Measurements from ENCODE around the gene SH2D1B. TPM values are rescaled to one million over a fixed set of nuclear protein-coding genes. Genes with fewer than 3 reads are reported as not detected.

The SH2D1B gene
- total RNA-seq, 1 donor from 2014 or later: not detected

DNA sequence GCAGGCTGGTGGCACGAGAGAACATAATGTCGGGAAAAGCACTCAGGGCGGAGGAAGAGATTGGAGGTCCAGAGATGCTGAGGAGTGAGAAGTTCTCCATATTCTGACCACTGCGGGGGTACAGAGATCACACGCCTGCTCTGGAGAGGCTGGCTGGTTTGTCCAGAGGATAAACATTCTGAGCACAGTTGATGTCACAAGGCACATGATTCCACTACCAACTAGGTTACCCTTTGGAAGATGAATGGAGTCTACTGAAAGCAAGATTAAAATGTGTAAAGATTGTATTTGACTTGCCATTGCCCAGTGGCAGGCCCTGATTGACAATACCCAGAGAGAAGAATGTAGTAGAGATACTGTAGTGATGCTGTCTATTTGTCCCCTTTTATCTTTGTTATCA, 35.2 kb downstream of the SH2D1B start, which contains the start of gene SPATA46:
Gene SPATA46 (minus strand): TSS at position 164 of the 400 bp plus-strand sequence. CDS start 64 bp downstream, at position 100.
- Mint-ChIP-seq H3K4me1 (ENCODE audit: unreplicated experiment) (peaks cover 9% of the 10 kb centered on the region), H3K36me3 (ENCODE audit: unreplicated experiment) (no peaks in the 10 kb centered on the region), H3K27ac (ENCODE audit: unreplicated experiment) (no peak within 1 kb of the TSS), H3K4me3 (ENCODE audit: unreplicated experiment) (no peak within 1 kb of the TSS), H3K27me3 (ENCODE audit: unreplicated experiment) (no peaks in the 10 kb centered on the region), H3K9me3 (ENCODE audit: unreplicated experiment) (no peaks in the 10 kb centered on the region)
- TF ChIP-seq, protein P1, sequence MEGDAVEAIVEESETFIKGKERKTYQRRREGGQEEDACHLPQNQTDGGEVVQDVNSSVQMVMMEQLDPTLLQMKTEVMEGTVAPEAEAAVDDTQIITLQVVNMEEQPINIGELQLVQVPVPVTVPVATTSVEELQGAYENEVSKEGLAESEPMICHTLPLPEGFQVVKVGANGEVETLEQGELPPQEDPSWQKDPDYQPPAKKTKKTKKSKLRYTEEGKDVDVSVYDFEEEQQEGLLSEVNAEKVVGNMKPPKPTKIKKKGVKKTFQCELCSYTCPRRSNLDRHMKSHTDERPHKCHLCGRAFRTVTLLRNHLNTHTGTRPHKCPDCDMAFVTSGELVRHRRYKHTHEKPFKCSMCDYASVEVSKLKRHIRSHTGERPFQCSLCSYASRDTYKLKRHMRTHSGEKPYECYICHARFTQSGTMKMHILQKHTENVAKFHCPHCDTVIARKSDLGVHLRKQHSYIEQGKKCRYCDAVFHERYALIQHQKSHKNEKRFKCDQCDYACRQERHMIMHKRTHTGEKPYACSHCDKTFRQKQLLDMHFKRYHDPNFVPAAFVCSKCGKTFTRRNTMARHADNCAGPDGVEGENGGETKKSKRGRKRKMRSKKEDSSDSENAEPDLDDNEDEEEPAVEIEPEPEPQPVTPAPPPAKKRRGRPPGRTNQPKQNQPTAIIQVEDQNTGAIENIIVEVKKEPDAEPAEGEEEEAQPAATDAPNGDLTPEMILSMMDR (IDR thresholded peaks at IDR 0.05): no peak
- no peak for DNase-seq (ENCODE audit: extremely low spot score, unreplicated experiment)

DNA sequence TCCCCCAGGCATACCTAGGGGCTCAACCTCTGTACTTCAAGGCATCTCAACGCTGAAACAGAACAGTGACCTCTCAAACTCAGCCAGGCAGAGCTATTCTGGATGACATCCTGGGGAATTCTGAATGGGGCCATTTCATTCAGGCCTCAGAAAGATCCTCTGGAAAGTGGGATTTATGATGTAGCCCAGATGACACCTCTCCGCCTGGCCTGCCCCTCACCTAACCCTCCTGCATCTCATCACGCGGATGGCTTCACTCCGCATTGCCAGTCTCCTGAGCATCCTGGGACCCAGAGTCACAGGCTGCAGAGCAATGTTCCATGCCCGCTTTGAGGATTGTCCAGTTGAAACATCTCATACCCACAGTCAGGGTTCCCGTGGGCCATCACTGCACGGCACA, 36.5 kb downstream of the SH2D1B start:
- H3K9me3 Mint-ChIP-seq (ENCODE audit: unreplicated experiment): no peaks in the 10 kb centered on the region
- TF ChIP-seq, protein P1 (IDR thresholded peaks at IDR 0.05): no peak
- no peaks in the 10 kb centered on the region for H3K27me3 Mint-ChIP-seq (ENCODE audit: unreplicated experiment)
- H3K27ac Mint-ChIP-seq (ENCODE audit: unreplicated experiment): no peak overlapping the region
- H3K4me1 Mint-ChIP-seq (ENCODE audit: unreplicated experiment): peaks cover 9% of the 10 kb centered on the region
- no peak for DNase-seq (ENCODE audit: extremely low spot score, unreplicated experiment)
- no peaks in the 10 kb centered on the region for H3K36me3 Mint-ChIP-seq (ENCODE audit: unreplicated experiment)
- no peak overlapping the region for H3K4me3 Mint-ChIP-seq (ENCODE audit: unreplicated experiment)

DNA sequence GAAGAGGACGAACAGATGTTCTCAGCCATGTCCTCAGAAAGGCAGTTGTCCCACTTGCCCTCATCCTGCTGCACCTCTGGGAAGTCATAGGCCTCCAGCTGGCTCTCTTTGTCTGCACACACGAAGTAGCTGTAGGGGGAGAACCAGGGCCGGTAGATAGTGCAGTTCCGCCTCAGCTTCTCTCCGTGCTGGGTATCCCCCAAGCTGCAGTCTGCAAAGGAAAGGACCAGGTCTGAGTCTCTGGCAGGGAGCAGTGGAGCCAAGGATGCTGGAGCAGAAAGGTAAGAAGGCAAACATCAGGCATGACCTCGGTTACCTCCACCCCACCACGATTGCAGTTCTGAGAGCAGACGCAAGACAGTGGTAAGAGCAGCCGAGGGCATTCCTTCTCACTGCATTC, 37.5 kb downstream of the SH2D1B start:
- no peak overlapping the region for H3K27ac Mint-ChIP-seq (ENCODE audit: unreplicated experiment)
- H3K4me1 Mint-ChIP-seq (ENCODE audit: unreplicated experiment): peaks cover 9% of the 10 kb centered on the region

DNA sequence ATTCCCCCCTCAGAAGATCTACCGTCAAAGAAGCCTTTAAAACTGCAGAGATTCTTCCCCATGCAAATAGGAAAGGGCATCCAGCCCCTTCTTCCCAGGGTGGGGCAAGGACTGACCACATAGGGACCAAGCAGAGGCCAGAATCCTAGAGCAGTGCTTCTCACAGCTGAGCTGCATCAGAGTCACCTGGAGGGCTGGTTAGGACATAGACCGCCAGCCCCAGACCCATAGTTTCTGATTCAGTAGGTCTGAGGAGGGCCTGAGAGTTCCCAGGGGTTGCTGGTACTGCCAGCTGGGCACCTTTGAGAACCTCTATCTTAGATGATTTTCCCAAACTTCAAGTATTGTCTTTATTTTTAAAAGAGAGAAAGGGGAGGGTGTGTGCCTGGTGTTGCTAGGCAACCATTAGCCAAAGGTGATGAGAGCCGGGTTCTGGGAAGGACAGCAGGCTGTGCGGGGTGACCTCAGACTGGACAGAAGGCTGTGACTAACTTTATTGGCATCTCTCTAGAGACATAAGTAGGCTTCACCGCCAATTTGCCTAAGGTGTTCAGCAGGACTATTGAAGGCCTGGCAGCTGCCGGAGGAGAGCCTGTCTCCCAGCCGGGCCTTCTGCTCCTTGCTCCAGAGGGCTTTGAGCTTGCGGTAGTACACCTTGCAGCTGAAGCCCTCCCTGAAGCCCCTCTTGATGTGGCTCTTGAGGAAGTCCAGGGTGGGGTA, 38.2 kb downstream of the SH2D1B start:
- H3K27me3 Mint-ChIP-seq (ENCODE audit: unreplicated experiment): no peaks in the 10 kb centered on the region
- TF ChIP-seq, protein P1 (IDR thresholded peaks at IDR 0.05): no peak
- no peak for DNase-seq (ENCODE audit: extremely low spot score, unreplicated experiment)
- H3K9me3 Mint-ChIP-seq (ENCODE audit: unreplicated experiment): no peaks in the 10 kb centered on the region
- H3K4me3 Mint-ChIP-seq (ENCODE audit: unreplicated experiment): no peak overlapping the region
- no peak overlapping the region for H3K27ac Mint-ChIP-seq (ENCODE audit: unreplicated experiment)
- H3K4me1 Mint-ChIP-seq (ENCODE audit: unreplicated experiment): peaks cover 9% of the 10 kb centered on the region
- H3K36me3 Mint-ChIP-seq (ENCODE audit: unreplicated experiment): no peaks in the 10 kb centered on the region

More for the DNA sequence above, 37.5 kb downstream of the SH2D1B start:
- H3K36me3 Mint-ChIP-seq (ENCODE audit: unreplicated experiment): no peaks in the 10 kb centered on the region
- no peak overlapping the region for H3K4me3 Mint-ChIP-seq (ENCODE audit: unreplicated experiment)
- no peaks in the 10 kb centered on the region for H3K27me3 Mint-ChIP-seq (ENCODE audit: unreplicated experiment)
- H3K9me3 Mint-ChIP-seq (ENCODE audit: unreplicated experiment): no peaks in the 10 kb centered on the region
- TF ChIP-seq, protein P1 (IDR thresholded peaks at IDR 0.05): no peak
- DNase-seq (ENCODE audit: extremely low spot score, unreplicated experiment): no peak

DNA sequence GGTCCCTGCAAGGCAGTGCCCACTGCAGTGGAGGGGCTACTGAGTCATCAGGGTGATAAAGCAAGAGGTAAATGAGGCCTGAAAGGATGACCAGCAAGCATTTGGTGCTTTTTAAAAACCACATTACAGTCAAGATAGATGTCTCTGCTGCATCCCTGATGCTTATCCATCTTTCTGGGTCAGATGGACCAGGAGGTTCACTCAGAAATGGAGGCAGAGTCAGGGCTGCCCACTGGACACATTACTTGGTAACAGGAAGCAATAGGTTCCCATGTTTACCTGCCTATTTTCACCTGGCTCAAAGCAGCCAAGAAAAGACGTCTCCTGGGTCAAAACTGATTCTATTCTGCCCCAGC, 38.9 kb downstream of the SH2D1B start:
- no peaks in the 10 kb centered on the region for H3K27me3 Mint-ChIP-seq (ENCODE audit: unreplicated experiment)
- no peak overlapping the region for H3K27ac Mint-ChIP-seq (ENCODE audit: unreplicated experiment)
- TF ChIP-seq, protein P1 (IDR thresholded peaks at IDR 0.05): no peak

More for the DNA sequence above, 38.9 kb downstream of the SH2D1B start:
- DNase-seq (ENCODE audit: extremely low spot score, unreplicated experiment): no peak
- Mint-ChIP-seq H3K4me1 (ENCODE audit: unreplicated experiment) (peaks cover 9% of the 10 kb centered on the region), H3K4me3 (ENCODE audit: unreplicated experiment) (no peak overlapping the region), H3K36me3 (ENCODE audit: unreplicated experiment) (peaks cover 2% of the 10 kb centered on the region), H3K9me3 (ENCODE audit: unreplicated experiment) (no peaks in the 10 kb centered on the region)
